ENCODE measurements around the gene PRKG1. TPM values are rescaled to one million over a fixed set of nuclear protein-coding genes. Genes with fewer than 3 reads are reported as not detected.

Gene PRKG1
- total RNA-seq, 4 donors from 2014 or later: 26.5 to 72.3 (median 58.1) TPM

GRCh38 chr10:51689536-51689935, 615.2 kb downstream of the PRKG1 start:
- no peak for DNase-seq
- 87 to 93% methylated on average over 3 of the region's 3 CpGs for WGBS, 2 donors
- Histone ChIP-seq H3K27me3 (no peaks in the 10 kb centered on the region), H3K9me3 (no peaks in the 10 kb centered on the region), H3K27ac (no peak overlapping the region), H3K4me3 (replicated peaks in 1 of 3) (no peak overlapping the region), H3K4me1 (no peaks in the 10 kb centered on the region), H3K36me3 (no peaks in the 10 kb centered on the region)
- intact Hi-C loops (cut with DNase I): no loop called here
- no peak for TF ChIP-seq CTCF (IDR thresholded peaks at IDR 0.05)
- TF ChIP-seq POLR2A (IDR thresholded peaks at IDR 0.05): no peak

GRCh38 chr10:51691135-51691534, 616.8 kb downstream of the PRKG1 start:
- Histone ChIP-seq H3K4me3 (replicated peaks in 1 of 3) (no peak overlapping the region), H3K27ac (peak overlapping the region in 1 of 3 donors; percentile 36), H3K4me1 (peaks cover 2 to 4% of the 10 kb centered on the region in 2 donors), H3K27me3 (no peaks in the 10 kb centered on the region), H3K36me3 (no peaks in the 10 kb centered on the region), H3K9me3 (no peaks in the 10 kb centered on the region)
- no peak for TF ChIP-seq CTCF (IDR thresholded peaks at IDR 0.05)
- no peak for TF ChIP-seq POLR2A (IDR thresholded peaks at IDR 0.05)
- 38 to 45% methylated on average over 4 of the region's 4 CpGs for whole genome bisulfite sequencing, 2 donors
- intact Hi-C loops (cut with DNase I): no loop called here
- DNase-seq: peak; percentile 57 to 61

- peaks cover 19 to 22% of the 10 kb centered on the region in 2 donors for H3K4me1 ChIP-seq
- H3K36me3 ChIP-seq: no peaks in the 10 kb centered on the region
- no peak for TF ChIP-seq POLR2A (IDR thresholded peaks at IDR 0.05)
- no peak for TF ChIP-seq CTCF (IDR thresholded peaks at IDR 0.05)
- 82 to 88% methylated on average over 5 of the region's 5 CpGs for WGBS, 2 donors
- no peaks in the 10 kb centered on the region for H3K9me3 ChIP-seq
- no peaks in the 10 kb centered on the region for H3K27me3 ChIP-seq
- intact Hi-C loops (cut with DNase I): no loop called here
- no peak overlapping the region for H3K27ac ChIP-seq
- H3K4me3 ChIP-seq (replicated peaks in 1 of 3): no peak overlapping the region
- no peak for DNase-seq
These were observed 619.9 kb downstream of the PRKG1 start for GRCh38 chr10:51694086-51694768.

- H3K9me3 ChIP-seq: no peaks in the 10 kb centered on the region
- TF ChIP-seq CTCF (IDR thresholded peaks at IDR 0.05) (no peak), POLR2A (IDR thresholded peaks at IDR 0.05) (no peak)
- no peaks in the 10 kb centered on the region for H3K27me3 ChIP-seq
- no peaks in the 10 kb centered on the region for H3K36me3 ChIP-seq
- no peak for DNase-seq
- intact Hi-C loops (cut with DNase I): no loop called here
- WGBS, 2 donors: 58 to 79% methylated on average over 1 of the region's 1 CpG
- H3K4me1 ChIP-seq: peaks cover 19 to 22% of the 10 kb centered on the region in 2 donors
- no peak overlapping the region for H3K27ac ChIP-seq
- no peak overlapping the region for H3K4me3 ChIP-seq (replicated peaks in 1 of 3)
These were observed 622.0 kb downstream of the PRKG1 start for GRCh38 chr10:51696251-51696650.

- intact Hi-C loops (cut with DNase I): no loop called here
- peak overlapping the region in 2 of 3 donors; percentile 92 to 94 for H3K27ac ChIP-seq
- H3K27me3 ChIP-seq: no peaks in the 10 kb centered on the region
- H3K36me3 ChIP-seq: no peaks in the 10 kb centered on the region
- H3K4me3 ChIP-seq (replicated peaks in 1 of 3): peak overlapping the region; percentile 63 to 69 (median 66)
- 84% methylated on average over 8 of the region's 8 CpGs for WGBS, 2 donors
- no peaks in the 10 kb centered on the region for H3K9me3 ChIP-seq
- TF ChIP-seq POLR2A (IDR thresholded peaks at IDR 0.05): no peak
- H3K4me1 ChIP-seq: peaks cover 19 to 22% of the 10 kb centered on the region in 2 donors
- peak in 1 of 2 donors; percentile 15 for DNase-seq
These were observed 624.3 kb downstream of the PRKG1 start for GRCh38 chr10:51698473-51699063.
